H9 (cell line): ENCODE data around the gene TTLL13. TPM values are rescaled to one million over a fixed set of nuclear protein-coding genes. Genes with fewer than 3 reads are reported as not detected.
A peak's percentile ranks its signal among the peaks of the same experiment; 100 is the strongest.

Source experiments
- DNase-seq: peaks from one replicate; pipeline ENCODE4 v3.0.0-alpha.2; 2017
- H2AFZ ChIP-seq: one replicate; pipeline ENCODE4 v1.6.1; 2013; ENCODE audit warnings: mild to moderate bottlenecking, low read length, control low read depth, moderate library complexity
- H2AK5ac ChIP-seq: 2 replicates; pipeline ENCODE4 v1.6.1; 2013; ENCODE audit warnings: low read length, control low read depth, mixed read lengths; ENCODE audit not compliant: insufficient read length
- H2BK120ac ChIP-seq: one replicate; pipeline ENCODE4 v1.6.1; 2013; ENCODE audit warnings: low read depth, mild to moderate bottlenecking, low read length, control low read depth, inconsistent platforms; ENCODE audit not compliant: poor library complexity, severe bottlenecking
- H2BK12ac ChIP-seq: 2 replicates; pipeline ENCODE4 v1.6.1; 2013; ENCODE audit warnings: low read length, control low read depth, mixed read lengths, low read depth; ENCODE audit not compliant: insufficient read length
- H2BK15ac ChIP-seq: 2 replicates; pipeline ENCODE4 v1.6.1; 2013; ENCODE audit warnings: low read depth, low read length, control low read depth
- H2BK20ac ChIP-seq: one replicate; pipeline ENCODE4 v1.6.1; 2013; ENCODE audit warnings: low read depth, mild to moderate bottlenecking, low read length, control low read depth, inconsistent platforms; ENCODE audit not compliant: poor library complexity, severe bottlenecking
- H2BK5ac ChIP-seq: 2 replicates; pipeline ENCODE4 v1.6.1; 2013; ENCODE audit warnings: low read length, control low read depth, mixed read lengths; ENCODE audit not compliant: insufficient read length
- H3K14ac ChIP-seq: 2 replicates; pipeline ENCODE4 v1.6.1; 2013; ENCODE audit warnings: low read length, control low read depth; ENCODE audit not compliant: insufficient read depth
- H3K18ac ChIP-seq: 2 replicates; pipeline ENCODE4 v1.6.1; 2013; ENCODE audit warnings: low read depth, mild to moderate bottlenecking, mixed read lengths, low read length, control low read depth; ENCODE audit not compliant: insufficient read length
- H3K23ac ChIP-seq: 2 replicates; pipeline ENCODE4 v1.6.1; 2013; ENCODE audit warnings: low read length, control low read depth, mixed read lengths, low read depth; ENCODE audit not compliant: insufficient read length
- H3K23me2 ChIP-seq: 2 replicates; pipeline ENCODE4 v1.6.1; 2013; ENCODE audit warnings: low read depth, mild to moderate bottlenecking, mixed read lengths, low read length, control low read depth; ENCODE audit not compliant: insufficient read length, poor library complexity, severe bottlenecking
- H3K27ac ChIP-seq: 2 replicates; pipeline ENCODE4 v1.5.1; 2013; ENCODE audit warnings: low read length, control low read depth, mixed read lengths, low read depth; ENCODE audit not compliant: insufficient read length
- H3K27me3 ChIP-seq: 2 replicates; pipeline ENCODE4 v1.6.1; 2013; ENCODE audit warnings: low read length, control low read depth, inconsistent platforms; ENCODE audit not compliant: insufficient read depth
- H3K4ac ChIP-seq: 2 replicates; pipeline ENCODE4 v1.6.1; 2013; ENCODE audit warnings: low read depth, mild to moderate bottlenecking, control low read depth, inconsistent platforms, low read length, moderate library complexity
- H3K4me1 ChIP-seq: 2 replicates; pipeline ENCODE4 v1.6.1; 2013; ENCODE audit warnings: low read length, control low read depth, inconsistent platforms; ENCODE audit not compliant: insufficient read depth
- H3K4me2 ChIP-seq: 2 replicates; pipeline ENCODE4 v1.6.1; 2013; ENCODE audit warnings: low read length, control low read depth, mixed read lengths; ENCODE audit not compliant: insufficient read length, insufficient read depth
- H3K56ac ChIP-seq: 2 replicates; pipeline ENCODE4 v1.6.1; 2013; ENCODE audit warnings: low read depth, mild to moderate bottlenecking, mixed read lengths, low read length, control low read depth; ENCODE audit not compliant: insufficient read length
- H3K79me1 ChIP-seq: 2 replicates; pipeline ENCODE4 v1.6.1; 2013; ENCODE audit warnings: low read depth, mild to moderate bottlenecking, moderate library complexity, low read length, control low read depth, inconsistent platforms; ENCODE audit not compliant: insufficient read depth, poor library complexity, severe bottlenecking
- H3K79me2 ChIP-seq: 2 replicates; pipeline ENCODE4 v1.6.1; 2013; ENCODE audit warnings: low read length, control low read depth, inconsistent platforms; ENCODE audit not compliant: insufficient read depth
- H3K9ac ChIP-seq: 2 replicates; pipeline ENCODE4 v1.6.1; 2013; ENCODE audit warnings: low read length, control low read depth, mixed read lengths; ENCODE audit not compliant: insufficient read length; ENCODE audit errors: extremely low read depth
- H3K9me3 ChIP-seq: one replicate; pipeline ENCODE4 v1.6.1; 2013; ENCODE audit warnings: low read depth, low read length, inconsistent platforms; ENCODE audit not compliant: control insufficient read depth
- H3T11ph ChIP-seq: one replicate; pipeline ENCODE4 v1.6.1; 2013; ENCODE audit warnings: mild to moderate bottlenecking, low read length, control low read depth, inconsistent platforms
- H4K20me1 ChIP-seq: one replicate; pipeline ENCODE4 v1.6.1; 2013; ENCODE audit not compliant: control insufficient read depth, insufficient read length, insufficient read depth
- H4K5ac ChIP-seq: 2 replicates; pipeline ENCODE4 v1.6.1; 2013; ENCODE audit warnings: low read depth, mild to moderate bottlenecking, mixed read lengths, low read length, control low read depth; ENCODE audit not compliant: insufficient read length
- H4K8ac ChIP-seq: replicated peaks from 2 replicates; pipeline ENCODE4 v1.6.1; 2013; ENCODE audit warnings: low read length, control low read depth, mixed read lengths, low read depth; ENCODE audit not compliant: insufficient read length
- H4K91ac ChIP-seq: 2 replicates; pipeline ENCODE4 v1.6.1; 2013; ENCODE audit warnings: low read depth, mild to moderate bottlenecking, moderate library complexity, mixed read lengths, low read length, control low read depth; ENCODE audit not compliant: insufficient read length
- H3K27ac Mint-ChIP-seq, 3 experiments: 2 replicates in 2 of 3; 3 replicates in 1 of 3; pipeline ENCODE4 v1.8.0; 2020 to 2021; ENCODE audit warnings: mixed read lengths in 3 of 3, mild to moderate bottlenecking in 1 of 3, moderate library complexity in 1 of 3
- H3K27me3 Mint-ChIP-seq: 2 replicates; pipeline ENCODE4 v1.8.0; 2021; ENCODE audit warnings: low read depth, mild to moderate bottlenecking, moderate library complexity, mixed read lengths
- H3K36me3 Mint-ChIP-seq, 3 experiments: 2 replicates in 2 of 3; 3 replicates in 1 of 3; pipeline ENCODE4 v1.8.0; 2020 to 2021; ENCODE audit warnings: low read depth in 3 of 3, mixed read lengths in 3 of 3; ENCODE audit not compliant: insufficient read depth in 1 of 3
- H3K4me1 Mint-ChIP-seq, 2 experiments: 2 replicates each; pipeline ENCODE4 v1.8.0; 2020; ENCODE audit warnings: mixed read lengths in 2 of 2
- H3K4me3 Mint-ChIP-seq, 2 experiments: 2 replicates in 1 of 2; 3 replicates in 1 of 2; pipeline ENCODE4 v1.8.0; 2020 to 2021; ENCODE audit warnings: mild to moderate bottlenecking in 2 of 2, mixed read lengths in 2 of 2, moderate library complexity in 1 of 2
- H3K9me3 Mint-ChIP-seq, 2 experiments: 2 replicates in 1 of 2; 3 replicates in 1 of 2; pipeline ENCODE4 v1.8.0; 2020; ENCODE audit warnings: mild to moderate bottlenecking in 2 of 2, mixed read lengths in 2 of 2, moderate library complexity in 1 of 2
- WGBS: extraction: QIAGEN DNeasy Blood & Tissue Kit; methylation state at CpG from one replicate; pipeline ENCODE4 v1.1.7; 2013; ENCODE audit warnings: missing lambda C conversion rate, low lambda C conversion rate, mixed read lengths; ENCODE audit not compliant: insufficient read length; ENCODE audit errors: extremely low coverage; 5-methylcytosine and 5-hydroxymethylcytosine counted together
- total RNA-seq: library from RNA; stranded (reverse); gene quantifications from 2 replicates; pipeline ENCODE4 v1.2.1, GENCODE V29; 2021
- TF ChIP-seq, protein P1 (sequence below): fragments of 200-600 bp; sonication (generic); conservative IDR thresholded peaks from 3 replicates; pipeline ENCODE4 v1.8.0; 2021; ENCODE audit warnings: antibody characterized with exemption, mild to moderate bottlenecking

TTLL13 gene
- total RNA-seq, 1 experiment from 2014 or later, result not detected

DNA sequence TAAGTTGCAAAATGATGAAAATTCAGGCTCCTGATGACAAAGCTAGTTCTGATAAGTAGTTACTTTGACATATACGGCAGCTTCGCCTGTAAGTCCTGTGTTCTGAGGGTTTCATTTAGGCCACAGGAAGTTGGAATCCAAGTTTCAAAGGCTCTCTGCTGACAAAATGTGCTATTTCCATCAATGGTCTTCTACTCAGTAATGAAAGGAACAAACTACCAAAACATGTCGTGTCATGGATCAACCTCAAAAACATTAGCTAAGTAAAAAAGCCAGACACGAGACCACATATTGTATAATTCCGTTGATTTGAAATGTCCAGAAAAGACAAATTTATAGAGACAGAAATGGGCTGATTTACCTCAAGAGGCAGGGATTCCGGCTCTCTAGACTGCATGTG, 38.6 kb downstream of the TTLL13 start:
- H3K9me3 ChIP-seq, result no peaks in the 10 kb centered on the region
- no peak overlapping the region for H4K8ac ChIP-seq
- no peak overlapping the region for H2BK15ac ChIP-seq
- H4K5ac ChIP-seq, result no peak overlapping the region
- no peak overlapping the region for H2BK20ac ChIP-seq
- peaks cover 10 to 12% of the 10 kb centered on the region in 2 experiments for H3K4me1 Mint-ChIP-seq
- no peak overlapping the region for H3K9ac ChIP-seq
- H3K4me2 ChIP-seq, result no peak overlapping the region
- H3K4me3 Mint-ChIP-seq, result no peak overlapping the region
- no peaks in the 10 kb centered on the region for H4K20me1 ChIP-seq
- WGBS, result no CpG with 5 or more reads among the region's 6 CpGs
- no peak overlapping the region for H2AFZ ChIP-seq
- H3K36me3 Mint-ChIP-seq, result no peaks in the 10 kb centered on the region
- H3K9me3 Mint-ChIP-seq, result no peaks in the 10 kb centered on the region
- no peaks in the 10 kb centered on the region for H3K23me2 ChIP-seq
- no peaks in the 10 kb centered on the region for H3K79me1 ChIP-seq
- TF ChIP-seq, protein P1, sequence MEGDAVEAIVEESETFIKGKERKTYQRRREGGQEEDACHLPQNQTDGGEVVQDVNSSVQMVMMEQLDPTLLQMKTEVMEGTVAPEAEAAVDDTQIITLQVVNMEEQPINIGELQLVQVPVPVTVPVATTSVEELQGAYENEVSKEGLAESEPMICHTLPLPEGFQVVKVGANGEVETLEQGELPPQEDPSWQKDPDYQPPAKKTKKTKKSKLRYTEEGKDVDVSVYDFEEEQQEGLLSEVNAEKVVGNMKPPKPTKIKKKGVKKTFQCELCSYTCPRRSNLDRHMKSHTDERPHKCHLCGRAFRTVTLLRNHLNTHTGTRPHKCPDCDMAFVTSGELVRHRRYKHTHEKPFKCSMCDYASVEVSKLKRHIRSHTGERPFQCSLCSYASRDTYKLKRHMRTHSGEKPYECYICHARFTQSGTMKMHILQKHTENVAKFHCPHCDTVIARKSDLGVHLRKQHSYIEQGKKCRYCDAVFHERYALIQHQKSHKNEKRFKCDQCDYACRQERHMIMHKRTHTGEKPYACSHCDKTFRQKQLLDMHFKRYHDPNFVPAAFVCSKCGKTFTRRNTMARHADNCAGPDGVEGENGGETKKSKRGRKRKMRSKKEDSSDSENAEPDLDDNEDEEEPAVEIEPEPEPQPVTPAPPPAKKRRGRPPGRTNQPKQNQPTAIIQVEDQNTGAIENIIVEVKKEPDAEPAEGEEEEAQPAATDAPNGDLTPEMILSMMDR, result no peak
- no peak overlapping the region for H4K91ac ChIP-seq
- H3K18ac ChIP-seq, result no peak overlapping the region
- no peak overlapping the region for H2AK5ac ChIP-seq
- DNase-seq, result no peak
- H3K27me3 Mint-ChIP-seq, result no peaks in the 10 kb centered on the region
- no peak overlapping the region for H3K14ac ChIP-seq
- 0 out of 7 replicates have a peak overlapping the region, but pooled peaks of 1 of the 3 experiments have one; percentile 25 for H3K27ac Mint-ChIP-seq
- H3K27ac ChIP-seq, result no peak overlapping the region
- no peaks in the 10 kb centered on the region for H3K27me3 ChIP-seq
- H2BK120ac ChIP-seq, result no peak overlapping the region
- no peak overlapping the region for H3K56ac ChIP-seq
- no peaks in the 10 kb centered on the region for H3K4me1 ChIP-seq
- H3K23ac ChIP-seq, result no peak overlapping the region
- H2BK5ac ChIP-seq, result no peak overlapping the region
- H3T11ph ChIP-seq, result no peak overlapping the region
- no peak overlapping the region for H3K4ac ChIP-seq
- no peaks in the 10 kb centered on the region for H3K79me2 ChIP-seq
- no peak overlapping the region for H2BK12ac ChIP-seq
